NCI-H510A (cell line): ENCODE results near the gene CGGBP1.
"Not testable (repeated sequence)": the region's sequence is repeated elsewhere in the genome, so short reads cannot be mapped to it uniquely, and the experiment has no call there.

Experiments used
- DNase-seq: peaks from one replicate; lab custom pipeline; 2025; lab: John Stamatoyannopoulos, UW

The CGGBP1 gene

DNA sequence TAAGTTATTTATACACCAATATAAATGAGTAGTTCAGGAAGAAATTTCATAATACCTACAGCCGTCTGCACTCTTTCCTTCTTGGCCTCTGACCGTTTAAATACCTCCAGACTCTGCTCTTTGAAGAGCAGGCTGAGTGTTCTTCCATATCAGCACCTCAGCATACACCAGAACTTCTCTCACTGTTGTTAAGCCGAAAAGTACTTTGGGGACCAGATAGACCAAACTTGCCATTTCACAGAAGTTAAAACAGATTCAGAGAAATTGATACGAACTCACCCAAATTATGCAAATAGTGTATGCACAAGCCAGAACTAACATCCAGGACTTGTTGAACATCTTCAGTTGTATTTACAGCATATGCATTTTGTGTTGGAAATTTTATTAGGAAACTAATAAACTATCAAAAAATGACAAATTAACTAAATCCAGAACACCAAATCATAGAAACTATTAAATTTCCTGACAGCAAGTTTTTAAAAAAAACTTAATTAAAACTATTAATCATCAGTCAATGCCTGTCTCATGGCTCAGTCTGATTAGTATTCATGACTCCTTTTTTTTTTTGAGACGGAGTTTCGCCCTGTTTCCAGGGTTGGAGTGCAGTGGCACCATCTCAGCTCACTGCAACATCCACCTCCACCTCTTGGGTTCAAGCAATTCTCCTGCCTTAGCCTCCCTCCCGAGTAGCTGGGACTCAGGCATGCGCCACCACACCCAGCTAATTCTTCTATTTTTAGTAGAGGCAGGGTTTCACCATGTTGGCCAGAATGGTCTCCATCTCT lies 24.1 kb downstream of the CGGBP1 start:
- no peak for DNase-seq

DNA sequence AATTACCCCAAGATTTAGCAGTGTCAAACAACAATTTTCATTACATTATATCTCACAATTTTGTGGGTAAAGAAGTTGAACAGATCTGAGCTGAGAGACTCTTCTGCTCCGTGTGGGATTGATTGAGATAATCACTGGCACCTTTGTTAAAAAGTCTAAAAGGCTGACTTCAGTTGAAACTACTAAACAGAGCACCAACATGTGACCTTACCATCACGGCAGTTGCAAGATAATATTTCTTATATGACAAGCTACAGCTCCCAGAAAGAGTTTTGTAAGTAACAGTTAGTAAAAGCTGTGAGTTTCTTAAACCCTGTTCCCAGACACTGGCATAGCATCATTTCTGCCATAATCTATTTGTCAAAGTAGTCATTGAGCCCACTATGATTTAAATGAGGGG lies 25.0 kb downstream of the CGGBP1 start:
- DNase-seq, result no peak

DNA sequence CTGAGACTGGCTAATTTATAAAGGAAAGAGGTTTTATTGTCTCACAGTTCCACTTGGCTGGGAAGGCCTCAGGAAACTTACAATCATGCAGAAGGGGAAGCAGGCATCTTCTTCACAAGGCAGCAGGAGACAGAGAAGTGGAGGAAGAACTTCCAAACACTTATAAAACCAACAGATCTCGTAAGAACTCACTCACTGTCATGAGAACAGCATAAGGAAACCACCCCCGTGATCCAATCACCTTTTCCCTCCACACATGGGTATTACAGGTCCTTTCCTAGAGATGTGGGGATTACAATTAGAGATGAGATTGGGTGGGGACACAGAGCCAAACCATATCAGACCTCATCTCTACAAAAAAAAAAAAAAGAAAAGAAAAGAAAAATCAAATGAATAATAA lies 25.7 kb downstream of the CGGBP1 start:
- DNase-seq, result no peak

DNA sequence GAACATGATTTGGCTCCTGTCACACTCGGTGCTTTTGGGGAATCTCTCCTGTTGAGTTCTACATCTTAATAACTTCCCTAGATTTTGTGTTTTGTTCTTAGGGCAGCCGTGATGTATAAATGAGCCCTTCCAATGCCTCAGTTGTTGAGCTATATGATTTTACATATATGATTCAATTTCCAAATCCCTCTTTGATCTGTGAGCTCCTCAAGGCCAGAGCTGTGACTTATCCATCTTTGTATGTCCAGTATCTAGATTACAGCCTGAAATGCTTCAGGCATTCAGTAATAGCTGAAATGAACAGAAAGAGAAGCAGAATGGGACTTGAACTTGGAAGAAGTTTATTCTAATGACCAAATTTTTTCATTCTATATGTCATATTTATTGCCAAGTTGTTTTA lies 26.6 kb downstream of the CGGBP1 start:
- DNase-seq, result no peak

DNA sequence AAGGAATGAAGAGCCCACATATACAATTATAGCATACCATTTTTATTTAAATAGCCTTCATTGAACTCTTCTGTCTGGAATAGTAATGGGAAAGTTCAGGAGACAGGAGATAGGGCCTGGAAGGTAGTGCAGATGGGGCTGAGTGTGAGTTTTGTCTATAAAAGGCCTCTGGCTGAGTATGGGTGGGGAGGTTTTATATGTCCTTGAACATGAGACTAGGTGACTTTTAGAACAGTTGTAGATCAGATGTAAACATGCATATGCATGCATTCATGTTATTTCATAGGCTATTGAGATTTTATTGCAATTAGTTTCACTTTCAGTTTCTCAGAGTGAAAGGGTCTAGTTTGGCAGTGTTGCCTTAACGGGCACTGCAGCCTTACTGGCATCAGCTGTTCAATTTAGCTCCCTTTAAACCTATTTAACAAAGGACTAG lies 27.1 kb downstream of the CGGBP1 start:
- DNase-seq, result no peak

DNA sequence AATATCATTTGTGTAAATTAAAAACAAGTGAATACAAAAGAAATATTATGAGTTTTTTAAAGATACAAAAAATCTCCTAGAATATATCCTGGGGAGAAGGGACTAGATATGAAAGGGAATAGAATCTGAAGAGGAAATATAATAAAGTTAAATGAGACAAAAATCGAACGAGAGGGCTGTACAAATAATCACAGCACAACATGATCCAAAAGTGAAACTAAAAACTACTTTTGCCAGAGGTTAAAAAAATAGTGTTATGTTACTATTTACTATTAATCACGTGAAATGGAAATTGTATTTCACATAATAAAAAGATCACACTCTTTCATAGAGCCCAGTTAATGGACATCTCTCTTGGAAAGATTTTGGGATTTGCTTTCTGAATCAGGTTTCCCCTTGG lies 28.6 kb downstream of the CGGBP1 start:
- DNase-seq, result no peak

DNA sequence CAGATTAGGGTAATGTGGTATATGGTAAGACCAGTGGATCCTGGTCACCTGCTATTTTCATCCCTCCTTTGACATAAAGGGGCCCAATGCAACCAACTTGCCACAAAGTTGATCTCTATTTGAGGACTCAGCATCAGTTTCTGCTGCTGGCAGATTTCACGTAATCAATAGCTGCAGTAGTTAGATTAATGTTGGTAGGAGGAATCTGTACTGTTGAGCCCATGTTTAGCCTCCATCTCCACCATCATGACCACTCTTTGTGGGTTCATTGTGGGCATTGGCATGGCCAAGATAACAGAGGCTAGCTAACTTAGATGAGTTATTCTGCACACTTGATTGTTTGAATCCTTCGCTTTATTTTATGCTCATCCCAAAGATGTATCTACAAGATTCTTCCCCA lies 29.9 kb downstream of the CGGBP1 start:
- DNase-seq, result no peak

DNA sequence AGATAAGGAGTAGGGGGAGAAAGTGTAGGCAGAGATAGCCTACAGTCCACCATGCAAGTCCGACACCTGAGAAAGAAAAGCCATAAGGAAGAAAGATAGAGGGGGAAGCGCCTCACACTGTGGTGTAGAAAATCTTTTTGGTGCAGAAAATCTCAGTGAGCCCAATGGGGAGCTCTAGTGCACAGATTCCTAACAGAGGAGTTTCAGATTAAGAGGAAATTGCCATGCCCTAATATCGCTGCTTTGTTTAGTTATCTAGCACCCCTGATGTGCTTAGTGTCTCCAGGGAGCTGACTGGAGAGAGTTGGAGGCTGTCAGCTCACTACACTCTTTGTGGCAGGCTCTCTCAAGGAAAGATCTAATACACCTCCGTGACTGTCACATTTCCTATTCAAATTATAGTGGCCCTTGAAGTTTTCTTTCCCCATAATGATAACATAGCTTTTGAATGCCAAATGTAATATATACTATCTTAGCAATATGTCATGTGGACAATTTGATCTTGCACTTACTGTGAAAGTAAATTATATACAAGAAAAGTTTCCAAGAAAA lies 33.7 kb downstream of the CGGBP1 start:
- DNase-seq, result no peak

DNA sequence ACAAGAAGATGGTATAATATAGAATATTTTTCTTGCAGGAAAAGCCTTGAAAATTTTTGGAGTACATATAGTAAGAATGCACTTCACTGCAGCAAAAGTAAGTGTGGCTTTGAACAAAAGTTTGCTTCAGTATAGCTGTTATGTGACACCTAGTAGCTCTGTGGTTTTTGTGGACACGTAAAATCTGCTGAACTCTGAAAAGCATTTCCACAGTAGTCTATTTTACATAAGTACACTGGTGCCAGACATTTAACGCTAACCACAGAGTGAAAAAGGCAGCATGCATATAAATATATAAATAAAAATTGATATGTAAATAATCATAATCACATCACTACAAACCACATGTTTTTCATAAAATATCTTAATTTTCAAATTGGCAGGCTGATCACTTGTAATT lies 39.8 kb downstream of the CGGBP1 start:
- DNase-seq, result no peak

DNA sequence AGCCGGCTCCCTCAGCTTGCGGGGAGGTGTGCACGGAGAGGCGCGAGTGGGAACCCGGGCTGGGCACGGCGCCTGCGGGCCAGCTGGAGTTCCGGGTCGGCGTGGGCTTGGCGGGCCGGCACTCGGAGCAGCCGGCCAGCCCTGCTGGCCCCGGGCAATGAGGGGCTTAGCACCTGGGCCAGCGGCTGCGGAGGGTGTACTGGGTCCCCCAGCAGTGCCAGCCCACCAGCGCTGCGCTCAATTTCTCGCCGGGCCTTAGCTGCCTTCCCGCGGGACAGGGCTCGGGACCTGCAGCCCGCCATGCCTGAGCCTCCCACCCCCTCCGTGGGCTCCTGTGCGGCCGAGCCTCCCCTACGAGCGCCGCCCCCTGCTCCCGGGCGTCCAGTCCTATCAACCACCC lies 43.1 kb downstream of the CGGBP1 start:
- not testable (repeated sequence) for DNase-seq

DNA sequence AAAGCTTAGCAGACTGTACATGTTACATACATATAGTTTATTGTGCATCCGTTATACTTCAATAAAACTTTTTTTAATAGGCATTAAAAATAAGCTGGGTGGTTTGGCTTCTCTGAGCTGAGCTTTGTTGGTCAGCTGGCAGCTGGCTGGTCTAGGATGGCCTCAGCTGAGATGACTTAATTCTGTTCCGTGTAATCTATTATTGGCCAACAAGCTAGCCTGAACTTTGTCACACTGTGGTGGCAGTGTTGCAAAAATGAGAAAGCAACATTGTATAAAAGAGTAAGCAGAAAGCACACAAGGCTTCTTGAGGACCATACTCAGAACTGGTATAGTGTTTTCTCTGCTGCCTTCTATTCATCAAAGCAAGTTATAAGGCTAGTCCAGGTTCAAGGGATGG lies 45.2 kb downstream of the CGGBP1 start:
- no peak for DNase-seq

DNA sequence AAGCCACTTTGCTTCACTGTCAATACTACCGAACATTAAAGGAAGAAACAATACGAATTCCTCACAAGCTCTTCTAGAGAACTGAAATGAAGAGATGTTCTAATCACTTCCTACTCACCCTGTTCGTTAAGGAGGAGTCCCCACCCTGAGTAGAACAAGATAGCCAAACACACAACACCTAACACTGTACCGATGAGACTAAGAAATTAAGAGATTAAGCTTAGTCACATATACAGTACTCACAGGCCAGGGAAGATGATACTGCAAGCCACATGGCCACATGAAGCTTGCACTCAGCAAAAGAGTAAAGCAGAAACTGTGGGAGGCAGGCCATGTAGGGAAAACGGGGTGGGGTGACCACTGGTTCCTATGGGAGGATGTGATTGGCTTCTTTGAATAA lies 48.0 kb downstream of the CGGBP1 start:
- DNase-seq, result no peak

DNA sequence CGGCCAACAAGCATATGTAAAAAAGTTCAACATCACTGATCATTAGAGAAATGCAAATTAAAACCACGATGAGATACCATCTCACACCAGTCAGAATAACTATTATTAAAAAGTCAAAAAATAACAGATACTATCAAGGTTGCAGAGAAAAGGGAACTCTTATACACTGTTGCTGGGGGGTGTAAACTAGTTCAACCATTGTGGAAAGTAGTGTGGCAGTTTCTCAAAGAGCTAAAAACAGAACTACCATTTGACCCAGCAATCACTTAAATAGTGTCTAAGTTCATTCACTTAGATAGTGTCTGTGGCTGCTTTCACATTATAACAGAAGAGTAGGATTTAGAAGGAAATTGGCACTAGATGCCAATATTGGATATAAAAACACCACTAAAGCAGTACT lies 49.7 kb downstream of the CGGBP1 start:
- no peak for DNase-seq

DNA sequence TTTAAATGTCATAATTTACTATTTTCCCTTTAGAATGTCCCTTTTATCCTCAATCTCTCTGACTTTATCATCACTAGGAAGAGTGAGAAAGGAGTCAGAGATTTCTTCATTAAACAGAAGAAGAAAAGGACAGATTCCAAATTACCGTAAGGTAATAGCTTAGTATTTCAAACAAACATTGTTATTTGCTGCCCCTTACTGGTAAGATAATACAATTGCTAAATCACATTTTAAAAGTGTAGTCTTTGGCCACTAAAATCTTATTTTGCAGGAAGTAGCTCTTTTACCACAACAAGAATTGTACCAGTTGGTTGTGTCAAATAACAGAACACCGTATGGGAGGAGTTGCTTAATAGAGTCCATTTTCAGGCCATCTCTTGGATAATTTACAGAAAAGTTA lies 53.7 kb downstream of the CGGBP1 start:
- no peak for DNase-seq

DNA sequence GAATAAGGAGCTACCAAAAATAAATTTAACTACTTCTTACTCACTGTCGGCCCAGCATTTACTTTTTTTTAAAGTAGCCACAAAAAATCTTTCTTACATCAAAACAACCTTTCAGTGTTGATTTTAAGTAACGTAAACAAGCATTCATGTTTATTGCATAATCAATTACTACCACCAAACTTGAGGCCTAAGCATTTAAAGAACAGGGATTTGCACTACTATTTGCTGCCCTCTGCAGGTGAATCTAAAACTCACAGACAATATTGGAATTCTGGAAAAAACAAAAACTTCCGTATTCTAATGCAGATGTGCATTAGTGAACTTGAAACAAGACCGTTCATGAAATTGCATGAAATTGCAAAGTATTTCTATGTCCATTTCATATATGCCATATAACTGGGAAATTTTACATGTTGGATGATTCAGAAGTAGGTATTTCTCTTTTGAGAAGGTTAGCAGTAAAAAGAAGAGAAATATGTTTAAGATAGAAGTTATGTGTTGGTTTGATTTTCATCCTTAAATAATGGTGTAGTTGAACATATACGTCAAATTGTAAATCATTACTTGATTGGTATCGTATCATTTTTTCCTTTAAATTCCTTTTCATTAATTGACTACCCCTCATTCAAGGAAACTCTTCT lies 55.6 kb downstream of the CGGBP1 start:
- no peak for DNase-seq

DNA sequence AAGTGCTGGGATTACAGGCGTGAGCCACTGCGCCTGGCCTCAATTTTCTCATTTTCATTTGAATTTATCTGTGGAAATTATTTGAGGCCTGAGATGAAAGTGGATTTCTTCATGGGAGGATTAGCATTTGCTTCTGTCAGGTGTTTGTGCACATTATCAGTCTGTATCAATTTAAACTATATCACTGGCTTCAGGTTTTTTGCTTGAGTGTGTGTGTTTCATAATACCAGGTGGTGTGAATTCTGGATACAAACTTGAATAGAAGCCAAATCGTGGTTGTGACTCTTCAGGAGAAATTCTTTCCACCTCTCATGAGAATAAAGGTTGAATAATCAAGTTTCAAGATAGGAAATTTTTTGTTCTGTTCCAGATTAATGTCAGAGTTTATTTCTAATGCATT lies 56.4 kb downstream of the CGGBP1 start:
- DNase-seq, result no peak
